GM12865 (cell line): ENCODE results near the gene ASB10.

Source experiments
- DNase-seq: peaks from one replicate; pipeline ENCODE4 v3.0.0; 2010; ENCODE audit warnings: low read depth
- H3K4me3 ChIP-seq: 2 replicates; pipeline ENCODE4 v1.5.1; 2011; ENCODE audit warnings: mild to moderate bottlenecking, low read depth, low read length, control low read depth
- TF ChIP-seq, protein P1 (sequence below): IDR thresholded peaks from 2 replicates; pipeline ENCODE4 v1.5.1; 2011; ENCODE audit warnings: low read length, control low read depth, low read depth, inconsistent platforms; ENCODE audit not compliant: insufficient read depth; ENCODE audit errors: missing control alignments

ASB10 gene

DNA sequence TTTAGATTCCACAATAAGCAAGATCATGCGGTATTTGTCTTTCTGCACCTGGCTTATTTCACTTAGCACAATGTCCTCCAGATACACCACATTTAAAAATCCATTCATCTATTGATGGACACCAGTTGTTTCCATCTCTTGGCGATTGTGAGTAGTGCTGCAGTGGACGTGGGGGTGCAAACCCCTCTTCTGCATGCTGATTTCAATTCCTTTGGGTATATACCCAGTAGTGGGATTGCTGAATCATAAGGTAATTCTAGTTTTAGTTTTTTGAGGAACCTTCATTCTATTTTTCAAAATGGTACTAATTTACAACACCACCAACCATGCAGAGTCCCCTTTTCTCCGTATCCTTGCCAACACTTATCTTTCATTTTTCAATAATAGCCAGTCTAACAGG, 2.0 kb upstream of the ASB10 start:
- DNase-seq = no peak
- H3K4me3 ChIP-seq = no peak overlapping the region
- TF ChIP-seq, protein P1, sequence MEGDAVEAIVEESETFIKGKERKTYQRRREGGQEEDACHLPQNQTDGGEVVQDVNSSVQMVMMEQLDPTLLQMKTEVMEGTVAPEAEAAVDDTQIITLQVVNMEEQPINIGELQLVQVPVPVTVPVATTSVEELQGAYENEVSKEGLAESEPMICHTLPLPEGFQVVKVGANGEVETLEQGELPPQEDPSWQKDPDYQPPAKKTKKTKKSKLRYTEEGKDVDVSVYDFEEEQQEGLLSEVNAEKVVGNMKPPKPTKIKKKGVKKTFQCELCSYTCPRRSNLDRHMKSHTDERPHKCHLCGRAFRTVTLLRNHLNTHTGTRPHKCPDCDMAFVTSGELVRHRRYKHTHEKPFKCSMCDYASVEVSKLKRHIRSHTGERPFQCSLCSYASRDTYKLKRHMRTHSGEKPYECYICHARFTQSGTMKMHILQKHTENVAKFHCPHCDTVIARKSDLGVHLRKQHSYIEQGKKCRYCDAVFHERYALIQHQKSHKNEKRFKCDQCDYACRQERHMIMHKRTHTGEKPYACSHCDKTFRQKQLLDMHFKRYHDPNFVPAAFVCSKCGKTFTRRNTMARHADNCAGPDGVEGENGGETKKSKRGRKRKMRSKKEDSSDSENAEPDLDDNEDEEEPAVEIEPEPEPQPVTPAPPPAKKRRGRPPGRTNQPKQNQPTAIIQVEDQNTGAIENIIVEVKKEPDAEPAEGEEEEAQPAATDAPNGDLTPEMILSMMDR = no peak

DNA sequence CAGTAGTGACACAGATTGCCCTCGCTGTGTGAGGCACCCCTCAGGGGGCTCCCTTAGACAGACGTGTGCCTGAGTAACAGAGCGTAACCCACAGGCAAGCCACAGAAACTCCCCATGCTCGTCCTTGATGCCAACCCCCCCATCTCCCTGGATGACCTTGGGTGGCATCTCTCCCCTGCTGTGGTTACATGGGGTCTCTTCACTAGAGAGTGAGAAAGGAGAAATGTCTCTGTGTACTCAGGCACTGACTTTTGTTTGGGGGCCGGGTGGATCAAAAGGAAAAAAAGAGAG, 1.1 kb upstream of the ASB10 start:
- DNase-seq = peak; percentile 26
- TF ChIP-seq, protein P1 = no peak

DNA sequence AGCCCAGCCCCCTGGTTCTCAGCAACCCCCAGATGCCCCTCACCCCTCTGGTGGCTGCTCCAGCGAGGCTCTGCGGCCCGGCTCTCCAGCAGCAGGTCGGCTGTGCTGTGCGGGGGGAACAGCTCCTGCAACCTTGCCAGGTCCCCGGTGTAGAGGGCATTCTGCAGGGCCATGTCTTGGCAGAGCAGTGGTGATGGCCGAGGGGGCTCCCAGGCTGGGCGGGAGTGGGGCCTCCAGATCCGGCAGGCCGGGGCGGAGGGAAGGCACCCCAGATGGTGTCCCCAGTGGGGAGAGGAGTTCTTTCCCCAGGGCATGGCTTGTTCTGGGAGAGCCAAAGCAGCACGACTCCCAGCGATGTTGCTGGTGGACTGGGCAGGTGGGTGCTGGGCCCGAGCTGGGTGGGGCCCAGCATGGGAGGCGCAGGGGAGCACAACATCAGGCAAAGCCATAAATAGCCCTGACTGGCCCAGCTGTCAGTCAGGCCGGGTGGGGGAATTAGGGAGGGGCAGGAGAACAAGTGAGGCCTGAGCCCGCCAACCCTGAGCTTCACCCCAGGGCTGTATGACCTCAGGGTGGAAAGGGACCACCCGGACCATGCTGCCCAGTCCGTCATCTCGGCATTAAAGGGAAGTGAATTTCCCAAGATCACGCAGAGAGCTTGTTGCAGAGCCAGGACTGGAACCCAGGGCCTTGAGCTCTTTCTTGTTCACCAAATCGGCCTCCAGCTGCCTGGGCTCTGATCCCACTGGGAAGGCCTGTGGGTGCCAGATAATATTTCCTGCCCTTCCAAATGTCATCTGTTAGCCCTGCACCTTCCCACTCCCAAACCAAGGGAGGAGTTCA, 580 bp upstream of the ASB10 start:
- H3K4me3 ChIP-seq = no peak overlapping the region
- DNase-seq = no peak
- TF ChIP-seq, protein P1 = no peak

More for the DNA sequence above, 1.1 kb upstream of the ASB10 start:
- no peak overlapping the region for H3K4me3 ChIP-seq

DNA sequence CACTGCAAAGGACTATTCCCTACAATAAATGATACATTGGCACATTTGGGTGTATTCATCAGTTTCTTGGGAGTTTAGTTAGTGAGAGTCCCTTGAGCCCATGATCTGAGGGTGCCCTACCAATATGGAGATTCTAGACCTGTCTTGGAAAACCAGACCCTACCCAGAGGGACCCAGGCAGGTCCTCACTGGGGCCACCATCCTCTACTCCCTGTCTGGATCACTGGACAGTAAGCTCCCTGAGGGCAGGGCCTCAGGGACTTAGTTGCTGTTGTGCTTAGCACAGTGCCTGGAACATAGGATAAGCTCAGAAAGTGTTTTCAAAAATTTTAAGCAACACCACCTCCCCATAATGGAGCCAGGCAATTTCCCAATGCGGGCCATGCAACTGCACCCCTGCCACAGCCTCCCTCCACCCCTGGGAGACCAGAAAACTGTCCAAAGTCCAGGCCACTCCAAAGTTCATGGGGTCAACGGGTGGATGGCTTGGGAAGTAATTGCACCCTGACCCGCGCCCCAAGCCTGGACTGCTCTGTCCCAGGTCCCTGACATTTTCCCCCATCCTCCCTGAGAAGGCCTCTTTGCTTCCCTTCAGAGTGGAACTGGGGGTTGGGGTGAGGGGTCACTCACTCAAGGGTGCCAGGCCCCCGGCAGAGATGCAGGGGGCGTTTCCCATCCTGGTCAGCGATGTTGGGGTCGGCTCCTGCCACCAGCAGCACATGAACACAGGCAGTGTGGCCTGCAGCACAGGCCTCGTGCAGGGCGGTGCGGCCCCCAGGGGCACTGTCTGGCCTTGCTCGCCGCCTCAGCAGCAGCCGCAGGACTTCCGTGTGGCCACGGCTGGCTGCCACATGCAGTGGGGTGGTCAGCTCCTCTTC, 1.0 kb downstream of the ASB10 start:
- TF ChIP-seq, protein P1 = no peak
- no peak overlapping the region for H3K4me3 ChIP-seq
- DNase-seq = no peak

DNA sequence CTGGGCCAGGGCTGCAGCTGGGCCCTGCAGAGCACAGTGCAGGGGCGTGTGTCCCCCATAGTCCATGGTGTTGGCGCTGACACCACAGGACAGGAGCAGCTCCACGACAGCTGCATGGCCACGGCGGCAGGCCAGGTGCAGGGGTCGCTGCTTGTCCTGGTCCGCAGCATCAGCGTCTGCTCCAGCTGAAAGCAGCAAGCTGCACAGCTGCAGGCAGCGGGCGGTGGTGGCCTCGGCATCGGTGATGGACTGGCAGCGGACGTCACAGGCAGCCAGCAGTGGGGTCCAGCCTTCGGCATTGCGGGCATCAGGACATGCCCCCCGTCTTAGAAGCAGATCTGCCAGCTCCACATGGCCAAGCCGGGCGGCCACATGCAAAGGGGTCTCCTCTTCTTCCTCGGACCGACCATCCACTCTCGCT, 6.0 kb downstream of the ASB10 start:
- TF ChIP-seq, protein P1 = no peak
- no peak for DNase-seq
- H3K4me3 ChIP-seq = no peak overlapping the region

DNA sequence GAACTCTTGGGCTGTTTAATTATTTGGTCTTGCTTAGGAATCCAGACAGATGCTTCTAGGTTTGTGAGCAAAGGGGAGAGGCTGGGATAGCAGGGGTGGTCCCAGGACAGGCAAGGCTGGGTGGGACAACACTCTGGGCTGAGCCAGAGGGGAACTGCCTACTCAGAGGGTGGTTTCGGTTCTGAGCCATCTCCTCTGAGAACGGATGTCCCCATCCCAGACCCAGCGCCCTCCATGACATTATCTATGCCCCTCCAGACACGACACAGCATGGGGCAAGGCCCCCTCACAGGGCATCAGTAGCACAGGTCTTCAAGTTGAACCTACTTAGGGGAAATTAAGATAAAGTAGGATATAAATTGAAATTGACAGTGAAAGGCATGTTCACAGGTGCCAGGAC, 7.1 kb downstream of the ASB10 start:
- H3K4me3 ChIP-seq = no peak overlapping the region
- TF ChIP-seq, protein P1 = no peak
- DNase-seq = no peak
